GM12878 (cell line): ENCODE results near the gene TSPEAR. TPM values are rescaled to one million over a fixed set of nuclear protein-coding genes. Genes with fewer than 3 reads are reported as not detected.

Experiments
- ATAC-seq: fragments of 200-7000 bp; cut with Tn5 transposase; 3 replicates; pipeline ENCODE4 v1.9.1; 2020; ENCODE audit warnings: mild to moderate bottlenecking, moderate library complexity
- BruUV-seq: library from RNA; stranded (reverse); fragments of 400-500 nt; replicated peaks from 2 replicates; lab custom pipeline; 2021; lab: Mats Ljungman, UMichigan
- CTCF ChIA-PET: fragments of 300-600 bp; sonication (Branson Sonifier 250); formaldehyde crosslinking; extraction: SDS; loops from one replicate; lab custom pipeline; 2021; ENCODE audit warnings: inconsistent platforms; lab: Yijun Ruan, JAX
- POLR2A ChIA-PET: fragments of 350-600 bp; formaldehyde crosslinking; extraction: SDS; loops from one replicate; lab custom pipeline; 2021; ENCODE audit warnings: inconsistent platforms; lab: Charles Lee
- RAD21 ChIA-PET: fragments of 300-600 bp; sonication (Branson Sonifier 250); formaldehyde crosslinking; loops from one replicate; lab custom pipeline; 2023; ENCODE audit warnings: antibody characterized with exemption; ENCODE audit not compliant: unreplicated experiment; lab: Charles Lee
- SMC1A ChIA-PET: fragments of 300-600 bp; sonication (Branson Sonifier 250); formaldehyde crosslinking; loops from one replicate; lab custom pipeline; 2023; ENCODE audit not compliant: unreplicated experiment, uncharacterized antibody; lab: Charles Lee
- DNase-seq: peaks from one replicate; pipeline ENCODE4 v3.0.0-alpha.2; 2011; ENCODE audit warnings: low read depth, low spot score
- FAIRE-seq: peaks from 3 replicates; lab custom pipeline; 2011; peaks lifted over from hg19 to GRCh38; lab: Jason Lieb, UNC
- H2AFZ ChIP-seq: 2 replicates; pipeline ENCODE4 v1.6.0; 2011; ENCODE audit warnings: low read depth, low read length, control low read depth; ENCODE audit not compliant: control insufficient read depth
- H3K27ac ChIP-seq: 2 replicates; pipeline ENCODE4 v1.5.1; 2011; ENCODE audit warnings: control low read depth; ENCODE audit not compliant: control insufficient read depth, insufficient read depth
- H3K27me3 ChIP-seq, 2 experiments: replicated peaks in 1 of 2; 2 replicates each; pipeline versions ENCODE4 v1.6.0 to v1.6.1; 2011; ENCODE audit warnings: low read length in 1 of 2; ENCODE audit not compliant: control insufficient read depth in 2 of 2, insufficient read depth in 2 of 2
- H3K36me3 ChIP-seq, 2 experiments: 2 replicates each; pipeline ENCODE4 v1.5.1; 2011; ENCODE audit warnings: low read length in 1 of 2; ENCODE audit not compliant: control insufficient read depth in 2 of 2, insufficient read depth in 2 of 2
- H3K4me1 ChIP-seq: 2 replicates; pipeline ENCODE4 v1.6.1; 2011; ENCODE audit warnings: mild to moderate bottlenecking, low read length, moderate library complexity, mixed read lengths; ENCODE audit not compliant: control insufficient read depth, insufficient read depth
- H3K4me2 ChIP-seq: 2 replicates; pipeline ENCODE4 v1.6.0; 2011; ENCODE audit warnings: control low read depth; ENCODE audit not compliant: control insufficient read depth, insufficient read depth
- H3K4me3 ChIP-seq: fragments of 200-600 bp; sonication (generic); 2 replicates; pipeline ENCODE4 v1.5.1; 2016
- H3K79me2 ChIP-seq: 2 replicates; pipeline ENCODE4 v1.6.0; 2011; ENCODE audit warnings: low read length; ENCODE audit not compliant: control insufficient read depth, insufficient read depth
- H3K9ac ChIP-seq: 2 replicates; pipeline ENCODE4 v1.8.0; 2011; ENCODE audit warnings: low read length, control low read depth, mixed read lengths; ENCODE audit not compliant: control insufficient read depth, insufficient read depth
- H3K9me3 ChIP-seq: replicated peaks from 3 replicates; pipeline ENCODE4 v1.5.1; 2011; ENCODE audit warnings: mild to moderate bottlenecking, low read length; ENCODE audit not compliant: control insufficient read depth, insufficient read depth
- H4K20me1 ChIP-seq: 2 replicates; pipeline ENCODE4 v1.6.0; 2011; ENCODE audit not compliant: control insufficient read depth, insufficient read depth
- CBX5 ChIP-seq: sonication (generic); IDR thresholded peaks from 2 replicates; pipeline ENCODE4 v1.6.1; 2016; ENCODE audit warnings: low read depth, moderate library complexity, mild to moderate bottlenecking, inconsistent platforms
- CHD4 ChIP-seq: fragments of 200-600 bp; sonication (generic); IDR thresholded peaks from 2 replicates; pipeline ENCODE4 v1.6.1; 2016; ENCODE audit warnings: mild to moderate bottlenecking
- EGR1 ChIP-seq, 2 experiments: IDR thresholded peaks; 1 replicate in 1 of 2; 2 replicates in 1 of 2; pipeline ENCODE4 v1.6.1; 2011 to 2012; ENCODE audit warnings: low read depth in 2 of 2, low read length in 2 of 2, borderline replicate concordance in 1 of 2, mild to moderate bottlenecking in 1 of 2, moderate library complexity in 1 of 2
- ETV6 ChIP-seq, 2 experiments: fragments of 450-650 bp in 1 of 2; IDR thresholded peaks in 1 of 2; conservative IDR thresholded peaks in 1 of 2; 2 replicates each; pipeline ENCODE4 v1.6.1; 2014; ENCODE audit warnings: antibody characterized with exemption in 1 of 2, borderline replicate concordance in 1 of 2, low read depth in 1 of 2, mild to moderate bottlenecking in 1 of 2, moderate library complexity in 1 of 2
- EZH2 ChIP-seq: IDR thresholded peaks from 2 replicates; pipeline ENCODE4 v1.6.1; 2012; ENCODE audit warnings: low read depth, mild to moderate bottlenecking, control low read depth, inconsistent platforms, low read length, borderline replicate concordance; ENCODE audit not compliant: control insufficient read depth
- IRF5 ChIP-seq: fragments of 450-650 bp; IDR thresholded peaks from 2 replicates; pipeline ENCODE4 v1.6.1; 2017; ENCODE audit warnings: borderline replicate concordance
- KAT2A ChIP-seq: conservative IDR thresholded peaks from 2 replicates; pipeline ENCODE4 v1.6.1; 2011; ENCODE audit warnings: low read depth, low read length; ENCODE audit not compliant: control insufficient read depth
- MEF2A ChIP-seq: IDR thresholded peaks from 2 replicates; pipeline ENCODE4 v1.6.1; 2011; ENCODE audit warnings: low read depth, mild to moderate bottlenecking, low read length, moderate library complexity; ENCODE audit not compliant: insufficient read depth
- PAX5 ChIP-seq: IDR thresholded peaks from 2 replicates; pipeline ENCODE4 v1.6.1; 2011; ENCODE audit warnings: low read depth, low read length, borderline replicate concordance
- RELB ChIP-seq: fragments of 450-650 bp; IDR thresholded peaks from 2 replicates; pipeline ENCODE4 v1.6.1; 2017; ENCODE audit warnings: low read depth, mild to moderate bottlenecking, moderate library complexity
- SRF ChIP-seq, 2 experiments: IDR thresholded peaks; 2 replicates each; pipeline ENCODE4 v1.6.1; 2011; ENCODE audit warnings: low read depth in 2 of 2, low read length in 2 of 2, mild to moderate bottlenecking in 1 of 2, moderate library complexity in 1 of 2
- STAT3 ChIP-seq: IDR thresholded peaks from 2 replicates; pipeline ENCODE4 v1.6.1; 2011; ENCODE audit warnings: low read depth, low read length, improper control_type of control experiment
- ZNF24 ChIP-seq: fragments of 450-650 bp; IDR thresholded peaks from 2 replicates; pipeline ENCODE4 v1.6.1; 2017; ENCODE audit warnings: antibody characterized with exemption, mild to moderate bottlenecking
- WGBS: methylation state at CpG from one replicate; pipeline ENCODE4 v1.1.6; 2016; ENCODE audit warnings: low lambda C conversion rate; ENCODE audit not compliant: insufficient replicate concordance, insufficient coverage; ENCODE audit errors: missing lambda C conversion rate; 5-methylcytosine and 5-hydroxymethylcytosine counted together
- in situ Hi-C: fragments of 300-500 bp; cut with MboI; formaldehyde crosslinking; loops from 9 replicates; pipeline ENCODE4 v1.14.3; 2018; ENCODE audit warnings: mixed read lengths
- intact Hi-C: fragments of 100-400 bp; cut with micrococcal nuclease; formaldehyde crosslinking; loops from one replicate; pipeline ENCODE4 v1.14.2; 2022; ENCODE audit not compliant: unreplicated experiment
- polyA plus RNA-seq, 11 experiments: library from polyadenylated mRNA; depleted of rRNA in 4 of 11; unstranded in 6 of 11; stranded (reverse) in 5 of 11; fragments of >200 nt; fragmentation: Nextera tagmentation in 4 of 11; fragmentation: Illumina TruSeq in 1 of 11; extraction: Ambion mirVana in 4 of 11; extraction: Trizol in 1 of 11; gene quantifications; 1 replicate in 1 of 11; 2 replicates in 10 of 11; pipeline versions ENCODE4 v1.2.1 to v1.2.3, GENCODE V29; 2011 to 2016; ENCODE audit warnings: inconsistent platforms in 2 of 11, missing spikeins in 2 of 11, low read depth in 1 of 11
- total RNA-seq, 4 experiments: library from RNA; depleted of rRNA in 3 of 4; stranded (reverse); fragments of >200 nt in 3 of 4; fragmentation: Illumina TruSeq in 1 of 4; extraction: Trizol in 1 of 4; gene quantifications; 2 replicates each; pipeline versions ENCODE4 v1.2.1 to v1.2.3, GENCODE V29; 2013 to 2021
- TF ChIP-seq, protein P1 (sequence below): IDR thresholded peaks from 2 replicates; pipeline ENCODE4 v1.6.1; 2012; ENCODE audit warnings: low read depth, low read length, improper control_type of control experiment

Gene TSPEAR
- total and polyA plus RNA-seq, 10 of the 15 experiments (the other 5 are each of a cell fraction or from before 2014, with no cell fraction given) = not detected

DNA sequence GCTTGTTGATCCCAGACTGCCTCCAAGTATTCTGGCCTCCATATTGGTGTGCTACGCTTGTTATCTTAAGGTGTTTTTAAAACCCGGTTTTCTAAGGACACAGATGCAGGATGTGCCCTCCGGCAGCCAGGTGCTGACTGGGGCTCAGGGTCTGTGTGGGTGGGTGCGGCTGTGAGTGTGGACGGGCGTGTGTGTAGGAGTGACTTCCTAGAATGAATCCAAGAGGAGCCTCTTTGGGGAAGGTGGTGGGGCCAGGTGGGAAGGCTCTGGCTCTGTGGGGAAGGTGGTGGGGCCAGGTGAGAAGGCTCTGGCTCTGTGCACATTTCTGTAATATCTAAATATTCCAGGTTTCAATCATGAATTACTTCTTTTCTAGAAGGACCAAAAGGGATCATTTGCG, 12.8 kb upstream of the TSPEAR start:
- Histone ChIP-seq H3K9ac (no peak overlapping the region), H3K9me3 (no peaks in the 10 kb centered on the region), H3K36me3 (no peaks in the 10 kb centered on the region), H3K27me3 (peaks cover 2 to 6% of the 10 kb centered on the region in 2 experiments; a peak in 2 of 4 replicates), H3K27ac (no peak overlapping the region), H4K20me1 (no peaks in the 10 kb centered on the region), H2AFZ (no peak overlapping the region), H3K4me1 (no peaks in the 10 kb centered on the region), H3K4me2 (no peak overlapping the region), H3K79me2 (no peaks in the 10 kb centered on the region), H3K4me3 (no peak overlapping the region)
- DNase-seq (no peak), ATAC-seq (no peak), FAIRE-seq (no peak)
- BruUV-seq = no TSS peak
- ChIA-PET CTCF (no interaction called here), POLR2A (no interaction called here), RAD21 (no interaction called here), SMC1A (no interaction called here)
- TF ChIP-seq STAT3 (no peak), KAT2A (no peak), RELB (no peak), IRF5 (no peak), CHD4 (no peak), EGR1 (IDR thresholded peaks at IDR 0.05; ENCODE audit: borderline replicate concordance in 1 of 2, low read depth in 2 of 2, low read length in 2 of 2) (no peak), ZNF24 (no peak), MEF2A (no peak), SRF (IDR thresholded peaks at IDR 0.05; ENCODE audit: low read depth in 2 of 2, low read length in 2 of 2) (no peak), PAX5 (no peak), CBX5 (no peak), ETV6 (conservative IDR thresholded peaks at IDR 0.05 in 1 of 2, IDR thresholded peaks at IDR 0.05 in 1 of 2; ENCODE audit: borderline replicate concordance in 1 of 2, low read depth in 1 of 2) (no peak), EZH2 (no peak)
- TF ChIP-seq, protein P1, sequence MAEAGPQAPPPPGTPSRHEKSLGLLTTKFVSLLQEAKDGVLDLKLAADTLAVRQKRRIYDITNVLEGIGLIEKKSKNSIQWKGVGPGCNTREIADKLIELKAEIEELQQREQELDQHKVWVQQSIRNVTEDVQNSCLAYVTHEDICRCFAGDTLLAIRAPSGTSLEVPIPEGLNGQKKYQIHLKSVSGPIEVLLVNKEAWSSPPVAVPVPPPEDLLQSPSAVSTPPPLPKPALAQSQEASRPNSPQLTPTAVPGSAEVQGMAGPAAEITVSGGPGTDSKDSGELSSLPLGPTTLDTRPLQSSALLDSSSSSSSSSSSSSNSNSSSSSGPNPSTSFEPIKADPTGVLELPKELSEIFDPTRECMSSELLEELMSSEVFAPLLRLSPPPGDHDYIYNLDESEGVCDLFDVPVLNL = no peak
- 32% methylated on average over 7 of the region's 7 CpGs for WGBS
- intact Hi-C loops = no loop called here
- in situ Hi-C loops = no loop called here
